SU-DHL-6 (cell line): ENCODE measurements around the gene FAM229B.

Experiments used
- H2AFZ ChIP-seq: fragments of 200-600 bp; sonication (generic); 2 replicates; pipeline ENCODE4 v1.6.1; 2014; ENCODE audit warnings: low read depth, mild to moderate bottlenecking, moderate library complexity, mixed read lengths, antibody characterized with exemption, low read length; ENCODE audit not compliant: severe bottlenecking
- H3F3A ChIP-seq: fragments of 200-600 bp; shearing (Covaris generic); 2 replicates; pipeline ENCODE4 v1.6.0; 2016; ENCODE audit warnings: antibody characterized with exemption, mild to moderate bottlenecking; ENCODE audit not compliant: insufficient read depth
- H3K27ac ChIP-seq: fragments of 200-600 bp; sonication (generic); 2 replicates; pipeline ENCODE4 v1.5.1; 2016; ENCODE audit warnings: low read depth, mild to moderate bottlenecking, low read length, moderate library complexity, mixed read lengths
- H3K27me3 ChIP-seq: fragments of 200-600 bp; sonication (generic), shearing (Covaris generic); 2 replicates; pipeline ENCODE4 v1.6.0; 2014; ENCODE audit warnings: mild to moderate bottlenecking, low read length
- H3K36me3 ChIP-seq: fragments of 200-600 bp; sonication (generic); 2 replicates; pipeline ENCODE4 v1.6.1; 2014; ENCODE audit warnings: mild to moderate bottlenecking, low read length, mixed read lengths
- H3K4me2 ChIP-seq: fragments of 300-600, 200-600 bp; shearing (Covaris generic), sonication (generic); 2 replicates; pipeline ENCODE4 v1.6.0; 2014; ENCODE audit warnings: low read length, low read depth, mild to moderate bottlenecking; ENCODE audit not compliant: poor library complexity, severe bottlenecking
- H3K4me3 ChIP-seq: fragments of 200-600 bp; sonication (generic); 2 replicates; pipeline ENCODE4 v1.5.1; 2014; ENCODE audit warnings: antibody characterized with exemption, low read length, mild to moderate bottlenecking, mixed read lengths; ENCODE audit not compliant: insufficient read depth, poor library complexity, severe bottlenecking
- H3K79me2 ChIP-seq: fragments of 200-600 bp; sonication (generic); 2 replicates; pipeline ENCODE4 v1.6.1; 2014; ENCODE audit warnings: mild to moderate bottlenecking, low read length, moderate library complexity; ENCODE audit not compliant: insufficient read depth
- H3K9ac ChIP-seq: fragments of 200-600 bp; sonication (generic); 2 replicates; pipeline ENCODE4 v1.7.0; 2014; ENCODE audit warnings: mild to moderate bottlenecking, low read length
- H3K9me2 ChIP-seq: fragments of 200-600 bp; sonication (generic); replicated peaks from 2 replicates; pipeline ENCODE4 v1.6.1; 2014; ENCODE audit warnings: low read length; ENCODE audit not compliant: insufficient read depth
- H3K9me3 ChIP-seq: fragments of 200-600 bp; sonication (generic); 2 replicates; pipeline ENCODE4 v1.6.1; 2014; ENCODE audit warnings: low read length, mixed read lengths; ENCODE audit not compliant: insufficient read depth
- H4K20me1 ChIP-seq: fragments of 200-600 bp; sonication (generic); 2 replicates; pipeline ENCODE4 v1.6.1; 2014; ENCODE audit warnings: low read depth, mild to moderate bottlenecking, antibody characterized with exemption, low read length, moderate library complexity, mixed read lengths
- EZH2phosphoT487 ChIP-seq: fragments of 200-600 bp; sonication (generic), shearing (Covaris generic); conservative IDR thresholded peaks from 2 replicates; pipeline ENCODE4 v1.6.1; 2018; ENCODE audit warnings: mild to moderate bottlenecking, antibody characterized with exemption, low read length, moderate library complexity, mixed read lengths
- TF ChIP-seq, protein P1 (sequence below): fragments of 200-600 bp; sonication (generic); IDR thresholded peaks from one replicate; pipeline ENCODE4 v1.5.1; 2017; ENCODE audit warnings: antibody characterized with exemption, mild to moderate bottlenecking, low read length, moderate library complexity; ENCODE audit not compliant: insufficient read depth, poor library complexity, severe bottlenecking

Gene FAM229B

GRCh38 chr6:112148103-112148502 is 60.7 kb downstream of the FAM229B start:
- no peaks in the 10 kb centered on the region for H3K79me2 ChIP-seq
- H3F3A ChIP-seq, result no peaks in the 10 kb centered on the region

DNA sequence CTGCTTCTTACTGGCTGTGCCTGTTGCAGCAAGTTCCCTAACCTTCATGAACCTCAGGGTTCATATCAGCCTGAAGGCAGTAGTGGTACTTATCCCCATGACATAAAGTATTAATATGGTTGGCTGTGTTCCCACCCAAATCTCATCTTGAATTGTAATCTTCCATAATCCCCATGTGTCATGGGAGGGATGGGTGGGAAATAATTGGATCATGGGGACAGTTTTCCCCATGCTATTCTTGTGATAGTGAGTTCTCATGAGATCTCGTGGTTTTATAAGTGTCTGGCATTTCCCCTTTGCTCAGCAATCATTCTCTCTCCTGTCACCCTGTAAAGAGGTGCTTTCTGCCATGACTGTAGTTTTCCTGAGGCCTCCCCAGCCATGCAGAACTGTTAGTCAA is 61.8 kb downstream of the FAM229B start:
- H3K36me3 ChIP-seq, result no peaks in the 10 kb centered on the region
- TF ChIP-seq EZH2phosphoT487, result no peak
- no peaks in the 10 kb centered on the region for H3K9me3 ChIP-seq
- H3K4me3 ChIP-seq, result no peak overlapping the region
- H3K27me3 ChIP-seq, result no peaks in the 10 kb centered on the region
- no peaks in the 10 kb centered on the region for H3K79me2 ChIP-seq
- H3K9me2 ChIP-seq, result no peaks in the 10 kb centered on the region
- no peak overlapping the region for H2AFZ ChIP-seq
- no peak overlapping the region for H3K9ac ChIP-seq
- H3K27ac ChIP-seq, result no peak overlapping the region
- H4K20me1 ChIP-seq, result no peaks in the 10 kb centered on the region
- H3K4me2 ChIP-seq, result no peak overlapping the region
- no peaks in the 10 kb centered on the region for H3F3A ChIP-seq

More at GRCh38 chr6:112148103-112148502, 60.7 kb downstream of the FAM229B start:
- Histone ChIP-seq H2AFZ (no peak overlapping the region), H3K9me3 (no peaks in the 10 kb centered on the region), H3K27ac (no peak overlapping the region), H4K20me1 (no peaks in the 10 kb centered on the region), H3K36me3 (no peaks in the 10 kb centered on the region), H3K27me3 (no peaks in the 10 kb centered on the region), H3K4me2 (no peak overlapping the region), H3K4me3 (no peak overlapping the region), H3K9ac (no peak overlapping the region), H3K9me2 (no peaks in the 10 kb centered on the region)
- TF ChIP-seq EZH2phosphoT487, result no peak
- TF ChIP-seq, protein P1, sequence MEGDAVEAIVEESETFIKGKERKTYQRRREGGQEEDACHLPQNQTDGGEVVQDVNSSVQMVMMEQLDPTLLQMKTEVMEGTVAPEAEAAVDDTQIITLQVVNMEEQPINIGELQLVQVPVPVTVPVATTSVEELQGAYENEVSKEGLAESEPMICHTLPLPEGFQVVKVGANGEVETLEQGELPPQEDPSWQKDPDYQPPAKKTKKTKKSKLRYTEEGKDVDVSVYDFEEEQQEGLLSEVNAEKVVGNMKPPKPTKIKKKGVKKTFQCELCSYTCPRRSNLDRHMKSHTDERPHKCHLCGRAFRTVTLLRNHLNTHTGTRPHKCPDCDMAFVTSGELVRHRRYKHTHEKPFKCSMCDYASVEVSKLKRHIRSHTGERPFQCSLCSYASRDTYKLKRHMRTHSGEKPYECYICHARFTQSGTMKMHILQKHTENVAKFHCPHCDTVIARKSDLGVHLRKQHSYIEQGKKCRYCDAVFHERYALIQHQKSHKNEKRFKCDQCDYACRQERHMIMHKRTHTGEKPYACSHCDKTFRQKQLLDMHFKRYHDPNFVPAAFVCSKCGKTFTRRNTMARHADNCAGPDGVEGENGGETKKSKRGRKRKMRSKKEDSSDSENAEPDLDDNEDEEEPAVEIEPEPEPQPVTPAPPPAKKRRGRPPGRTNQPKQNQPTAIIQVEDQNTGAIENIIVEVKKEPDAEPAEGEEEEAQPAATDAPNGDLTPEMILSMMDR, result no peak

DNA sequence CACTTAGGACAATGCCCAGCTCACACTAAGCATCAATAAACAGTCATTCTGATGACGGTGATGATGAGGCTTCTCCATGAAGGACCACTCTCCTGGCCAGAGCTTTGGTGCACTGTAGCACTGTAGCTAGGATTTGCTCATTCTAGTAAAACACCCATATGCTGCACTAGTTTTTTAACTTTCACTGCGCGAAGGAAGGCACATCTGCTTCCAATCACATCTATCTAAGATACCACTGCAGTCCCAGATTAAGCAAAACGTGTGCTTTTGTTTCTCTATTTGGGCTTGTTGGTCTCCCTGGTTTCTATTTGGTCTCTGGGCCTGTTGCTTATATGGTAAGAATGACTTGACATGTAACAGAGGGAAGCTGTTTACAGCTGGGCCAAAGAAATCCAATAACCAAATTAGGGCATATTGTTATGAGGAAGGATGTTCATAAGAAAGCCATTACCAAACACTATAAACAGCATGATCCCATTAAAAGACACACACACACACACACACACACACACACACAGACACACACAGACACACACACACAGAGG is 62.4 kb downstream of the FAM229B start:
- TF ChIP-seq, protein P1, result no peak
- TF ChIP-seq EZH2phosphoT487, result no peak
- Histone ChIP-seq H3K27ac (no peak overlapping the region), H3K36me3 (no peaks in the 10 kb centered on the region), H3K4me2 (no peak overlapping the region), H3K9me3 (no peaks in the 10 kb centered on the region), H3K27me3 (no peaks in the 10 kb centered on the region), H2AFZ (peak overlapping the region; percentile 10), H3K9ac (no peak overlapping the region), H3K79me2 (no peaks in the 10 kb centered on the region), H3K9me2 (no peaks in the 10 kb centered on the region), H3F3A (no peaks in the 10 kb centered on the region), H4K20me1 (no peaks in the 10 kb centered on the region), H3K4me3 (no peak overlapping the region)

GRCh38 chr6:112150363-112150762 is 63.0 kb downstream of the FAM229B start:
- Histone ChIP-seq H3F3A (no peaks in the 10 kb centered on the region), H3K4me2 (no peak overlapping the region), H3K4me3 (no peak overlapping the region), H2AFZ (peak overlapping the region; percentile 10), H3K27ac (no peak overlapping the region), H3K9ac (no peak overlapping the region), H4K20me1 (no peaks in the 10 kb centered on the region), H3K27me3 (no peaks in the 10 kb centered on the region), H3K9me3 (no peaks in the 10 kb centered on the region), H3K36me3 (no peaks in the 10 kb centered on the region), H3K9me2 (no peaks in the 10 kb centered on the region), H3K79me2 (no peaks in the 10 kb centered on the region)
- TF ChIP-seq, protein P1, result no peak
- TF ChIP-seq EZH2phosphoT487, result no peak
